Activated CD8-positive, alpha-beta memory T cell treated with anti-CD3 and anti-CD28 coated beads, Interleukin-2, amount 50 U/mL, for 24 hours (primary cell): ENCODE measurements around the gene ARHGEF28.

Experiments used
- DNase-seq: peaks from one replicate; pipeline ENCODE4 v3.0.0-alpha.2; 2020; ENCODE audit errors: extremely low read depth

The ARHGEF28 gene

GRCh38 chr5:73962801-73963425 lies 336.9 kb downstream of the ARHGEF28 start:
- DNase-seq, result no peak

DNA sequence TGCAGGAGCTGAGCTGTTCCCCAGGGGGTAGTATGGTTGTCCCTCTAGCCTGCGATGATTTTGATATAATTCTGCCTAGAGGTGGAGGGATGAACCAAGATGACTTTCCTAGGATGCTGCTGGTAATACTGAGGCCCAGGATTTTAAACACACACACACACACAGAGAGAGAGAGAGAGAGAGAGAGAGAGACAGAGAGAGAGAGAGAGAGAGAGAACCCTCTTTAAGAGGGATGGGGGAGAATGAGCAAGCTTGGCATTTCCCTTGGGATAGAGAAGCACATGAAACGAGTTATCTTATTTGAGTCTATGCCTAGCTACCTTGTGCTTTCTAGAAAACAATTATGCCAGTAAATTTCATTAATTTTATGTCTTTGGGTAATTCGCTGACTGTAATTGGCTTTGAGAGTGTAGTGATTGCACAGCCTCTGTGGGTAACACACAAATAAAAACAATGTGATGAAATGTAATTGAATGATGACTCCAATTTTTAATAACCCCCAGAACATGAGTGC lies 338.4 kb downstream of the ARHGEF28 start:
- DNase-seq, result no peak

DNA sequence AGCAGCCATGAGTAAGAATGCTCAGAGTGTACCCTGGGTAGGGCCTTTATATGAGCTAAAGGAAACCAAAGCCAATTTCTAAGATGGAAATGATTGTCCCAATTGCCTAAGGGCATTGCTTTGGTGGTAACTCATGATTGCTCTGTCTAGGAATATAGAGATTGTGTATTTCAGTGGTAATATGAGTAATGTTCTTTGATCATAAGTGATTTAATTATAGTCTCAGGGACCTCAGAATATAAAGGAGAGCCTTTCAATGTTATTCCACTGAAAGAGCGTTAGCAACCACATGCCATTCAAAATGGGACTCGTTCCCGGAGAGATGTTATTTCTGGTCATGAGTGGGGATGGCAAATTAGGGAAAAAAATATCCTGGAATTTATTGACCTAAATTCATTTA lies 340.5 kb downstream of the ARHGEF28 start:
- no peak for DNase-seq

DNA sequence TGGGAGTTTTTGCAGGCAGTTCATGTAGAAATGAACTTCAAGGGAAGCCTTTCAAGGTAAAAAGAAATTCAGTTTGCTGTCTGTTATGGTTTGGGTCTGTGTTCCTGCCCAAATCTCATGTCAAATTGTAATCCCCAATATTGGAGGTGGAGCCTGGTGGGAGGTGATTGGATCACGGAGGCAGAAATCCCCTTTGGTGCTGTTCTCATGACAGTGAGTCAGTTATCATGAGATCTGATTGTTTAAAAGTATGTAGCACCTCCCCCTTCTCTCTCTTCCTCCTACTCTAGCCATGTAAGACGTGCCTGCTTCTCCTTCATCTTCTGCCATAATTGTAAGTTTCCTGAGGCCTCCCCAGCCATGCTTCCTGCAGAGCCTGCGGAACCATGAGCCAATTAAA lies 341.4 kb downstream of the ARHGEF28 start:
- no peak for DNase-seq

DNA sequence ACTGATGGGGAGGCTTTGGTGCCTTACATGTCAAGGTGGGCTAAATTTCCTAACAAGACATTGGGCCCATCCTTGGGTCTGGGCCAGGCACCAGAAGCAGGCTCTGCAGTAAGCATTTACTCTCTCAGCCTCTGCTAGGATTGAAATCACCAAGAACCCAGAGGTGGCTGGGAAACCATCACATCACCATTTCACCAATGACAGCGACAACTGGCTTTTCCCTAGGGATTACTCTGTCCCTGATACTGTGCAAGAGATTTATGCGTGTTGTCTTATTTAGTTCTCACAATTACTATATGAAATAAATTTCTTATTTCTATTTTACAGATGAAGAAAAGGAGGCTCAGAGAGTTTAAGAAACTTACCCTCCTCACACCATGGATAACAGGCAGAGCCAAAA lies 342.2 kb downstream of the ARHGEF28 start:
- DNase-seq, result no peak

DNA sequence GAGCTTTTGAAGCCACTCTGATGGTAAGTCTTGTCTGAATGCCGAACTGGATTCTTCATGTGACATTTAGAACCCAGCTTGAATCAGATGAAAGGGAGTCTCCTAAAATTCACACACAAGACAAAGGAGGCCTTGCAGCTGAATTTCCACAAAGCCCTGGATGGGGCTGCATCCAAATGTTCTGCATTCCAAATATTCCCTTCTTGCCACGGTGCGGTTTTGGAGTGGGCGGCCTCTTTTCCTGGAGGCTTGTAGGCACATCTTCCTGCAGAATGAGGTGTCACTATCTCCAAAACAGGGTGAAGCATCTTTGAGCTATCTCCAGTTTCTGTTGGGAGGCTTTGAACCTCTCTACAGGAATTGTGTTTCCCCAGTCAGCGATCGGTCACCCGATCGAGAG lies 342.7 kb downstream of the ARHGEF28 start:
- no peak for DNase-seq

GRCh38 chr5:73969195-73970036 lies 343.4 kb downstream of the ARHGEF28 start:
- no peak for DNase-seq

DNA sequence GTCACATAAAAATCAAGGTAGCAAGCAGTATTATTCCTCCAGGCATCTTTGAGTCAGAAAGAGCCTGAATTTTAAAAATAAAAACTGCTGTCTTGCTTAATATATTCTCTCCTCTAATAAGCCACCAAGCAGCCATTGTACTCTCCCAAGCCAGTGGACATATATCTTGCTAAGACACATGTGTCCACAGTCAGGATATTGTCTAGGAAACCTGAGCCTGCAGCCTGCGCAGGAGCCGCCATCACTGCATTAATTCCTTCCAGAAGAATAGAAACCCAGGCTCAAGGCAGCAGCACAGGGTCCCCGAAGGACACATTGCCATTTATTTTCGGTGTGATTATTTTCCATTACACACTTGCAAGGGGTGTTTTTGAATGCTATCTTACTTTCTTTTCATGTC lies 345.3 kb downstream of the ARHGEF28 start:
- DNase-seq, result no peak

- no peak for DNase-seq
Observed at GRCh38 chr5:73973135-73973534, 347.1 kb downstream of the ARHGEF28 start.

DNA sequence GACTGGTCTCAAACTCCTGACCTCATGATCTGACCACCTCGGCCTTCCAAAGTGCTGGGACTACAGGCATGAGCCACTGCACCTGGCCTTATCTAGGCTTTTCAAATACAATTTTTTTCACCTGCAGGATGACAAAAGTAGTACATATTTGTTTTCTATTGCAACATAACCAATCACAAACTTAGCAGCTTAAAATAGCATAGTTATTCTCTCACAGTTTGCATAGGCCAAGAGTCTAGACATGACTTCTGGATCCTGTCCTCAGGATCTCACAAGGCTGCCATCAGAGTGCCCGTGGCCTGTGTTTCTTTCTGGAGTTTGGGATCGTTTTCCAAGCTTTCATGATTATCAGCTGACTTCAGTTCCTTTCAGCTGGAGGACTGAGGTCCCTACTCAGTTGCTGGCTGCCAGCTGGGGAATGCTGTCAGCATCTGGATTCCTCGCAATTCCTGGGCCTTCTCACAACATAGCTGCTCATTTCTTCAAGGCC lies 348.9 kb downstream of the ARHGEF28 start:
- no peak for DNase-seq

GRCh38 chr5:73975845-73976244 lies 349.8 kb downstream of the ARHGEF28 start:
- no peak for DNase-seq

GRCh38 chr5:73977146-73977545 lies 351.1 kb downstream of the ARHGEF28 start:
- DNase-seq, result no peak

DNA sequence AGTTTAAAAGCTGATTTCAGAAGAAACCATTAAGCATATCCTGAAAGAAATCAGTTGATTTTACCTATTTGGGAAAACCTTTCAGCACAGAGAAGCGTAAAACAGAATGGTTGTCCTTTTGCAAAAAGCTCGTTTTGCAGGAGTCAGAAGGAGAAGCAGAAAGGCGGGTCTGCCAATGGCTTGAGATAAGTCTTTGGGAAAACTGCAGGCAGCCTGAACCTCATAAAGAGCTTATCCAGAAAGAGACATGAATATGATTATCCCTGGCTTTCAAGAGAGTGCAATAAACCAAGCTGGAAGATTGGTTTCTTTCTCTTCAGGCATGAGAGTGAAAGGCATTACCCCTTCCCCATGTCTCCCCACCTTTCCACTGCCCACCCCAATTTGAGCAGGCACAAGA lies 353.3 kb downstream of the ARHGEF28 start:
- DNase-seq, result no peak

DNA sequence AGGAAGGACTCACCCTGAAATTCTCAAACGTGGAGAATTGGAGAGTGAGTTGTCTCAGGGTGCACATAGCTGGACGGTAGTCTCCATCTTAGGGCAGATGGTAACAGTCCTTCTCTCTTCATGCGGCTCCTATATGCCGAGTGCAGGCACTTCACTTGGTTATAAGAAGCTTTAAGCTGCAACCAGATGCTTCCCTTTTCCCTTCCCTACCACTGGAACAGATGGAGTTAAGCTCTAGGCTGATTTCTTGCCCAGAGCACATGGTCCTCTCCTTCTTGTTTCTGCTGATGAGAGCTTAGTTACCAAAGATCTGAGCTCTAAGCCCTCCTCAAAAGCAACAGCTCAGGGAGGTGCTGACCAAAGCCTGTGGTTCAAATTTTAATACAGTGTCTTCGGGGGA lies 355.7 kb downstream of the ARHGEF28 start:
- no peak for DNase-seq

DNA sequence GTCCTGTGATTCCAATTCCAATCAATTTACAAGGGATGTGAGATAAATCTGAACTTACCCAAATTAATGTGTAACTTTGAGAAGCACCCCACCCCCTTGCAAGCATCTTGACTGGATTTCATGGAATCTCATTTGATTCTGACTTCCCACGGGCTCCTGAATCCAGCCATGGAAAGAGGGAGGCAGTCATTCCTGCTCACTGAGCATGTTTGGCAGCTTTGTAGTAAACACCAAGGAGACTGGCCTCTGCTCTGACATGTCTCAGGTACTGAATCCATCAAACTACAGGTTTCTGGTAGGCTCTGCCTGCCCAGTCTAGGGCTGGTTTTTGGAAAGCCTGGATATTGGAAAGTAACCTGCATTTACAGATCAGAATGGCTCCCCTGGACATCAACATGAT lies 357.6 kb downstream of the ARHGEF28 start:
- no peak for DNase-seq

DNA sequence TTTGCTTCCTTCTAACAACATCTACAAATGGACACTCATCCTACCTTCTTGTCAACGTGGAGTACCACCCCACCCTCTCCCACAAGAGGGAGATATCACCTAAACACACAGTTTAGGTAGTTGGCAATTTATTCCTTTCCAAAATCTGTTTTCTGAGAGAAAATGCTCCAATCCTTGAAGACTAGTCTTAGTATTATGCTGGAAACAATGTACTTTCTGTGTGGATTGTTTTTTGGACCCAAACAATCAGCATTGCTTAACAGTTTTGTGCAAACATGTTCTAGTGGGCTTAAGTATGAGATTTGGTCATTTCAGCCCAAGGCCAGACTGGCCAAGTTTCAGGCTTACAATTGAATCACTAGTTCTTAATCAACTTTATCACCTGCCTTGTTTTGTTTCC lies 359.1 kb downstream of the ARHGEF28 start:
- no peak for DNase-seq

DNA sequence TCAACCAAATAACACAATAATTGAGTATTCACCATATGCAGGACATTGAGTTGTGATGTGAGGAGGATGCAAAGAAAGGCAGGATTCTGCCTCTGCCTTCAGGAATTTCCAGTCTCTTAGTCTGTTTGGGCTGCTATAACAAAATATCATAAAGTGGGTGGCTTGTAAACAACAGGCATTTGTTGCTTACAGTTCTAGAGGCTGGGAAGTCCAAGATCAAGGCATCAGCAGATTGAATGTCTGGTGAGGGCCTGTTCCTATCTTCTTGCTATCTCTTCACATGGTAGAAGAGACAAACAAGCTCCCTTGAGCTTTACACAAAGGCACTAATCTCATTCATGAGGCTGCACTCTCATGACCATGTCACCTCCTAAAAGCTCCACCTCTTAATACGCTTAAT lies 360.7 kb downstream of the ARHGEF28 start:
- DNase-seq, result no peak

GRCh38 chr5:73987915-73988314 lies 361.9 kb downstream of the ARHGEF28 start:
- no peak for DNase-seq

- DNase-seq, result no peak
Observed at GRCh38 chr5:73989956-73990355, 364.0 kb downstream of the ARHGEF28 start.
